Ammon's horn (tissue), 1 donor: Measurements from ENCODE around the gene ODAPH.
"Not testable (repeated sequence)": the region's sequence is repeated elsewhere in the genome, so short reads cannot be mapped to it uniquely, and the experiment has no call there.

Experiments used
- DNase-seq: peaks from one replicate; pipeline ENCODE4 v3.0.0-alpha.2; 2016; ENCODE audit warnings: low spot score

Gene ODAPH

GRCh38 chr4:75555294-75556164 is at the start of gene ODAPH:
Gene ODAPH (plus strand): TSS chr4:75556066. CDS start chr4:75556083, 17 bp downstream.
- no peak for DNase-seq

- DNase-seq, result not testable (repeated sequence)
Observed at GRCh38 chr4:75509592-75509991, 46.3 kb upstream of the ODAPH start.

- DNase-seq, result no peak
Observed at GRCh38 chr4:75511841-75512240, 44.0 kb upstream of the ODAPH start.

- DNase-seq, result no peak
Observed at GRCh38 chr4:75512386-75513211, 43.3 kb upstream of the ODAPH start.

- DNase-seq, result peak; percentile 11
Observed at GRCh38 chr4:75513526-75514130, 42.2 kb upstream of the ODAPH start.

GRCh38 chr4:75514131-75514948 is 41.5 kb upstream of the ODAPH start, which contains the start of the genes RCHY1 and THAP6:
Gene RCHY1 (minus strand): TSS chr4:75514403. CDS start chr4:75514286, 117 bp downstream.
Gene THAP6 (plus strand): TSS chr4:75514473. CDS start chr4:75515453, 980 bp downstream.
- DNase-seq, result peak; percentile 96

- no peak for DNase-seq
Observed at GRCh38 chr4:75514949-75515612, 40.8 kb upstream of the ODAPH start.

- no peak for DNase-seq
Observed at GRCh38 chr4:75516144-75516543, 39.7 kb upstream of the ODAPH start.

GRCh38 chr4:75519452-75519851 is 36.4 kb upstream of the ODAPH start:
- DNase-seq, result not testable (repeated sequence)

GRCh38 chr4:75525086-75525485 is 30.8 kb upstream of the ODAPH start:
- no peak for DNase-seq

- no peak for DNase-seq
Observed at GRCh38 chr4:75525910-75526309, 30.0 kb upstream of the ODAPH start.

GRCh38 chr4:75527482-75527881 is 28.4 kb upstream of the ODAPH start:
- DNase-seq, result no peak

- DNase-seq, result no peak
Observed at GRCh38 chr4:75530556-75531322, 25.1 kb upstream of the ODAPH start.

- not testable (repeated sequence) for DNase-seq
Observed at GRCh38 chr4:75531536-75532143, 24.2 kb upstream of the ODAPH start.

GRCh38 chr4:75533339-75533887 is 22.5 kb upstream of the ODAPH start:
- not testable (repeated sequence) for DNase-seq

GRCh38 chr4:75533926-75534325 is 21.9 kb upstream of the ODAPH start:
- DNase-seq, result not testable (repeated sequence)

GRCh38 chr4:75537308-75537707 is 18.6 kb upstream of the ODAPH start:
- not testable (repeated sequence) for DNase-seq

GRCh38 chr4:75542824-75543223 is 13.0 kb upstream of the ODAPH start:
- no peak for DNase-seq

GRCh38 chr4:75544220-75544619 is 11.6 kb upstream of the ODAPH start:
- not testable (repeated sequence) for DNase-seq
